IMR-90 (cell line): ENCODE data around the gene RGR. TPM values are rescaled to one million over a fixed set of nuclear protein-coding genes. Genes with fewer than 3 reads are reported as not detected.

Experiments used
- ATAC-seq: fragments of 200-7000 bp; cut with Tn5 transposase; 2 replicates; pipeline ENCODE4 v1.9.1; 2020; ENCODE audit warnings: low read depth, mild to moderate bottlenecking, moderate library complexity
- BruUV-seq: library from RNA; stranded (reverse); fragments of 400-500 nt; replicated peaks from 2 replicates; lab custom pipeline; 2021; lab: Mats Ljungman, UMichigan
- CTCF ChIA-PET: fragments of 300-600 bp; formaldehyde crosslinking; extraction: SDS; loops from one replicate; lab custom pipeline; 2021; ENCODE audit warnings: antibody characterized with exemption; lab: Yijun Ruan, JAX
- POLR2A ChIA-PET: fragments of 300-600 bp; sonication (Branson Sonifier 250); formaldehyde crosslinking; loops from one replicate; lab custom pipeline; 2022; ENCODE audit warnings: antibody characterized with exemption; ENCODE audit not compliant: unreplicated experiment; lab: Charles Lee
- DNase-seq: peaks from one replicate; pipeline ENCODE4 v3.0.0; 2013
- H2AFZ ChIP-seq: replicated peaks from 2 replicates; pipeline ENCODE3; 2013; ENCODE audit warnings: low read length, mild to moderate bottlenecking; ENCODE audit not compliant: poor library complexity
- H2AK5ac ChIP-seq: 2 replicates; pipeline ENCODE4 v1.6.1; 2013; ENCODE audit warnings: low read depth, low read length, inconsistent platforms
- H2AK9ac ChIP-seq: replicated peaks from 2 replicates; pipeline ENCODE3; 2013; ENCODE audit warnings: mild to moderate bottlenecking, low read depth, low read length, moderate library complexity; ENCODE audit not compliant: poor library complexity
- H2BK120ac ChIP-seq: 2 replicates; pipeline ENCODE4 v1.6.1; 2013; ENCODE audit warnings: low read depth, low read length, inconsistent platforms
- H2BK15ac ChIP-seq: 3 replicates; pipeline ENCODE4 v1.6.1; 2013; ENCODE audit warnings: low read depth, low read length, inconsistent platforms
- H2BK20ac ChIP-seq: 2 replicates; pipeline ENCODE4 v1.6.1; 2013; ENCODE audit warnings: low read depth, mild to moderate bottlenecking, inconsistent platforms, low read length, moderate library complexity
- H2BK5ac ChIP-seq: 2 replicates; pipeline ENCODE4 v1.6.1; 2013; ENCODE audit warnings: mild to moderate bottlenecking, low read depth, low read length, inconsistent platforms; ENCODE audit not compliant: poor library complexity, severe bottlenecking
- H3K14ac ChIP-seq: replicated peaks from 2 replicates; pipeline ENCODE4 v1.6.1; 2013; ENCODE audit warnings: low read depth, low read length, inconsistent platforms
- H3K18ac ChIP-seq: 2 replicates; pipeline ENCODE4 v1.6.1; 2013; ENCODE audit warnings: low read depth, low read length, control low read depth
- H3K23ac ChIP-seq: 2 replicates; pipeline ENCODE4 v1.6.1; 2013; ENCODE audit warnings: low read depth, low read length, inconsistent platforms
- H3K27ac ChIP-seq: 2 replicates; pipeline ENCODE4 v1.5.1; 2013; ENCODE audit warnings: mild to moderate bottlenecking, control low read depth, low read length; ENCODE audit not compliant: insufficient read depth
- H3K27me3 ChIP-seq: 2 replicates; pipeline ENCODE4 v1.6.1; 2013; ENCODE audit warnings: low read length; ENCODE audit not compliant: control insufficient read depth, insufficient read depth
- H3K36me3 ChIP-seq: 2 replicates; pipeline ENCODE4 v1.6.1; 2013; ENCODE audit warnings: low read length, mixed read lengths; ENCODE audit not compliant: control insufficient read depth, insufficient read depth
- H3K4ac ChIP-seq: 2 replicates; pipeline ENCODE4 v1.6.1; 2013; ENCODE audit warnings: low read depth, low read length, inconsistent platforms
- H3K4me1 ChIP-seq: 2 replicates; pipeline ENCODE4 v1.6.1; 2013; ENCODE audit warnings: low read length, mixed read lengths; ENCODE audit not compliant: control insufficient read depth, insufficient read depth
- H3K4me2 ChIP-seq: 2 replicates; pipeline ENCODE4 v1.6.1; 2013; ENCODE audit warnings: low read depth, mild to moderate bottlenecking, control low read depth, low read length, moderate library complexity
- H3K4me3 ChIP-seq: 2 replicates; pipeline ENCODE4 v1.5.1; 2013; ENCODE audit warnings: low read depth, mild to moderate bottlenecking, control low read depth, low read length, moderate library complexity; ENCODE audit not compliant: insufficient read depth
- H3K56ac ChIP-seq: 2 replicates; pipeline ENCODE4 v1.6.1; 2013; ENCODE audit warnings: low read length, inconsistent platforms; ENCODE audit not compliant: insufficient read depth; ENCODE audit errors: extremely low read depth
- H3K79me1 ChIP-seq, 2 experiments: 2 replicates each; pipeline ENCODE4 v1.6.1; 2013; ENCODE audit warnings: low read length in 2 of 2, inconsistent platforms in 1 of 2, low read depth in 1 of 2
- H3K9ac ChIP-seq: 2 replicates; pipeline ENCODE4 v1.6.1; 2013; ENCODE audit warnings: low read depth, low read length, control low read depth
- H3K9me1 ChIP-seq: 2 replicates; pipeline ENCODE4 v1.6.1; 2013; ENCODE audit warnings: low read length, inconsistent platforms; ENCODE audit not compliant: insufficient read depth
- H3K9me3 ChIP-seq: 2 replicates; pipeline ENCODE4 v1.6.1; 2013; ENCODE audit warnings: low read length; ENCODE audit not compliant: control insufficient read depth, insufficient read depth
- H4K20me1 ChIP-seq: 2 replicates; pipeline ENCODE4 v1.6.1; 2013; ENCODE audit warnings: low read length, inconsistent platforms; ENCODE audit not compliant: insufficient read depth
- H4K5ac ChIP-seq: 2 replicates; pipeline ENCODE4 v1.6.1; 2013; ENCODE audit warnings: mild to moderate bottlenecking, low read depth, low read length, control low read depth
- H4K8ac ChIP-seq, 2 experiments: 2 replicates each; pipeline ENCODE4 v1.6.1; 2013; ENCODE audit warnings: low read depth in 2 of 2, low read length in 2 of 2, control low read depth in 1 of 2, inconsistent platforms in 1 of 2
- H4K91ac ChIP-seq: 2 replicates; pipeline ENCODE4 v1.6.1; 2013; ENCODE audit warnings: low read depth, low read length, inconsistent platforms; ENCODE audit not compliant: insufficient read depth
- CEBPB ChIP-seq: IDR thresholded peaks from 2 replicates; pipeline ENCODE4 v1.6.1; 2012; ENCODE audit warnings: low read depth, low read length, improper control_type of control experiment
- CHD1 ChIP-seq: IDR thresholded peaks from 2 replicates; pipeline ENCODE4 v1.6.1; 2012; ENCODE audit warnings: low read depth, low read length, improper control_type of control experiment
- CTCF ChIP-seq: conservative IDR thresholded peaks from 2 replicates; pipeline ENCODE4 v1.5.1; 2012; ENCODE audit warnings: mild to moderate bottlenecking, low read depth, low read length, improper control_type of control experiment
- ELK1 ChIP-seq: fragments of 150-350 bp; IDR thresholded peaks from 2 replicates; pipeline ENCODE4 v1.6.1; 2016; ENCODE audit warnings: low read depth, mild to moderate bottlenecking, low read length, moderate library complexity, borderline replicate concordance
- MXI1 ChIP-seq: IDR thresholded peaks from 2 replicates; pipeline ENCODE4 v1.6.1; 2012; ENCODE audit warnings: low read depth, mild to moderate bottlenecking, low read length, moderate library complexity, borderline replicate concordance
- POLR2A ChIP-seq: IDR thresholded peaks from 2 replicates; pipeline ENCODE4 v1.6.1; 2012; ENCODE audit warnings: mild to moderate bottlenecking, low read depth, low read length
- RAD21 ChIP-seq: IDR thresholded peaks from 2 replicates; pipeline ENCODE4 v1.6.1; 2012; ENCODE audit warnings: low read length, improper control_type of control experiment
- RCOR1 ChIP-seq: IDR thresholded peaks from 2 replicates; pipeline ENCODE4 v1.6.1; 2012; ENCODE audit warnings: mild to moderate bottlenecking, low read length, improper control_type of control experiment; ENCODE audit not compliant: insufficient replicate concordance
- RFX5 ChIP-seq: IDR thresholded peaks from 2 replicates; pipeline ENCODE4 v1.8.0; 2012; ENCODE audit warnings: low read depth, mild to moderate bottlenecking, low read length, moderate library complexity
- SMC3 ChIP-seq: fragments of 150-350 bp; IDR thresholded peaks from 2 replicates; pipeline ENCODE4 v1.6.1; 2016; ENCODE audit warnings: low read depth, mild to moderate bottlenecking, antibody characterized with exemption, low read length, moderate library complexity
- WGBS, 2 experiments: methylation state at CpG; one replicate each; pipeline versions ENCODE4 v1.1.5 to v1.1.7; 2013; ENCODE audit warnings: missing lambda C conversion rate in 2 of 2; ENCODE audit not compliant: insufficient read length in 1 of 2; ENCODE audit errors: extremely low coverage in 2 of 2; 5-methylcytosine and 5-hydroxymethylcytosine counted together
- dilution Hi-C: fragments of 300-500 bp; cut with HindIII; formaldehyde crosslinking; loops from one replicate; pipeline ENCODE4 v1.14.3; 2018; ENCODE audit warnings: low sequenced_read_pairs; ENCODE audit not compliant: unreplicated experiment
- in situ Hi-C: fragments of 300-500 bp; cut with MboI; formaldehyde crosslinking; loops from 3 replicates; pipeline ENCODE4 v1.14.3; 2019; ENCODE audit warnings: low sequenced_read_pairs, inconsistent platforms, mixed read lengths
- intact Hi-C: fragments of 100-400 bp; cut with micrococcal nuclease; formaldehyde crosslinking; loops from 2 replicates; pipeline ENCODE4 v1.10.0; 2022
- polyA plus RNA-seq, 3 experiments: library from polyadenylated mRNA; depleted of rRNA; stranded (reverse); fragments of >200 nt; gene quantifications; 2 replicates each; pipeline ENCODE4 v1.2.3, GENCODE V29; 2012; ENCODE audit warnings: low replicate concordance in 1 of 3
- total RNA-seq: library from RNA; depleted of rRNA; stranded (reverse); fragments of >200 nt; gene quantifications from 2 replicates; pipeline ENCODE4 v1.2.3, GENCODE V29; 2012

Gene RGR
- total and polyA plus RNA-seq, 2 of the 4 experiments (the other 2 are of a cell fraction): not detected

- no TSS peak for BruUV-seq
- H4K8ac ChIP-seq: no peak overlapping the region
- ChIA-PET CTCF (interaction anchor here (0.9 to 1.0 kb wide), 2 partner anchors 12 to 35 kb away, joined by 3 to 4 read pairs; no protein-coding TSS in a partner anchor), POLR2A (no interaction called here)
- no peak overlapping the region for H3K4me2 ChIP-seq
- dilution Hi-C loops (no loop called here), in situ Hi-C loops (no loop called here), intact Hi-C loops (no loop called here)
- peaks cover 11% of the 10 kb centered on the region for H3K4me1 ChIP-seq
- no peak overlapping the region for H2AFZ ChIP-seq
- no peak overlapping the region for H2BK120ac ChIP-seq
- no peak overlapping the region for H4K91ac ChIP-seq
- 0 out of 4 replicates have a peak, but pooled peaks cover 0 to 4% of the 10 kb centered on the region in 2 experiments for H3K79me1 ChIP-seq
- H3K9ac ChIP-seq: no peak overlapping the region
- peaks cover 10% of the 10 kb centered on the region for H3K27me3 ChIP-seq
- H3K4ac ChIP-seq: no peak overlapping the region
- TF ChIP-seq CTCF (no peak), CEBPB (0 out of 2 replicates have a peak, but pooled peaks have one; percentile 10), RFX5 (no peak), RAD21 (0 out of 2 replicates have a peak, but pooled peaks have one; percentile 17), ELK1 (no peak), MXI1 (peak; percentile 85; the same call in 1 of the 2 replicates), POLR2A (no peak), CHD1 (no peak), SMC3 (0 out of 2 replicates have a peak, but pooled peaks have one; percentile 12), RCOR1 (peak; percentile 95)
- H3K23ac ChIP-seq: no peak overlapping the region
- no peak overlapping the region for H3K4me3 ChIP-seq
- H4K5ac ChIP-seq: no peak overlapping the region
- no peak overlapping the region for H3K56ac ChIP-seq
- H3K27ac ChIP-seq: no peak overlapping the region
- ATAC-seq: peak; percentile 92
- H4K20me1 ChIP-seq: no peaks in the 10 kb centered on the region
- WGBS, 2 experiments: no CpG with 5 or more reads among the region's 1 CpG
- no peak overlapping the region for H2BK15ac ChIP-seq
- no peak overlapping the region for H3K14ac ChIP-seq
- H3K9me3 ChIP-seq: no peaks in the 10 kb centered on the region
- no peak overlapping the region for H2AK9ac ChIP-seq
- H2BK20ac ChIP-seq: no peak overlapping the region
- peaks cover 12% of the 10 kb centered on the region for H3K9me1 ChIP-seq
- H2BK5ac ChIP-seq: no peak overlapping the region
- no peaks in the 10 kb centered on the region for H3K36me3 ChIP-seq
- no peak overlapping the region for H3K18ac ChIP-seq
- no peak overlapping the region for H2AK5ac ChIP-seq
- peak; percentile 78 for DNase-seq
Observed at GRCh38 chr10:84291384-84291783, 46.5 kb downstream of the RGR start.
